Right lobe of liver (tissue), 6 donors: ENCODE measurements around the gene OPA3. TPM values are rescaled to one million over a fixed set of nuclear protein-coding genes. Genes with fewer than 3 reads are reported as not detected.

Experiments
- ATAC-seq, 4 donors: fragments of 200-7000 bp; cut with Tn5 transposase; one replicate each; pipeline ENCODE4 v1.9.1; 2020; ENCODE audit warnings: mild to moderate bottlenecking in 4 of 4, moderate library complexity in 4 of 4
- DNase-seq, 3 donors: peaks; one replicate each; pipeline ENCODE4 v3.0.0-alpha.2; 2020
- H3K27ac ChIP-seq, 3 donors: fragments of 200-600 bp; one replicate each; pipeline ENCODE4 v1.8.0; 2022
- H3K27me3 ChIP-seq, 2 donors: fragments of 200-600 bp; one replicate each; pipeline ENCODE4 v1.8.0; 2022
- H3K36me3 ChIP-seq, 4 donors: fragments of 200-600 bp; sonication (generic) in 1 of 4; one replicate each; pipeline versions ENCODE4 v1.5.1 to v1.8.0; 2017 to 2022; ENCODE audit warnings: control low read depth in 1 of 4
- H3K4me1 ChIP-seq, 4 donors: fragments of 200-600 bp; sonication (generic) in 1 of 4; one replicate each; pipeline versions ENCODE4 v1.5.1 to v1.8.0; 2017 to 2022; ENCODE audit warnings: control low read depth in 1 of 4
- H3K4me3 ChIP-seq, 3 donors: fragments of 200-600 bp; one replicate each; pipeline ENCODE4 v1.8.0; 2022
- H3K9me3 ChIP-seq, 4 donors: fragments of 200-600 bp; sonication (generic) in 1 of 4; one replicate each; pipeline versions ENCODE4 v1.5.1 to v1.8.0; 2017 to 2022; ENCODE audit warnings: control low read depth in 1 of 4
- CTCF ChIP-seq, 4 donors: fragments of 200-600 bp in 3 of 4; fragments of 450-650 bp in 1 of 4; IDR thresholded peaks; one replicate each; pipeline versions ENCODE4 v1.5.1 to v1.8.0; 2016 to 2022; ENCODE audit warnings: antibody characterized with exemption in 4 of 4, mild to moderate bottlenecking in 2 of 4
- POLR2A ChIP-seq: fragments of 450-650 bp; IDR thresholded peaks from one replicate; pipeline ENCODE4 v1.6.1; 2017; ENCODE audit warnings: antibody characterized with exemption, mild to moderate bottlenecking
- WGBS: methylation state at CpG from one replicate; pipeline ENCODE4 v1.1.6; 2018; ENCODE audit warnings: low coverage, low lambda C conversion rate; ENCODE audit not compliant: insufficient coverage; ENCODE audit errors: missing lambda C conversion rate; 5-methylcytosine and 5-hydroxymethylcytosine counted together
- intact Hi-C, 2 donors: fragments of 100-400 bp; cut with DNase I; formaldehyde crosslinking; loops; one replicate each; pipeline versions ENCODE4 v1.11.2 to v1.14.1; 2022
- total RNA-seq, 6 experiments: library from RNA; depleted of rRNA in 2 of 6; stranded (reverse); fragments of >200 nt in 2 of 6; fragmentation: NEBNext Ultra II Directional in 3 of 6; extraction: Animal tissue kit (Norgen Biotek cat#: 25700) in 3 of 6; gene quantifications; one replicate each; pipeline versions ENCODE4 v1.1.0 to v1.2.4, GENCODE V29; 2016 to 2023
- donor health status: DM: no; HTN: yes; CAD: no.
- donor health status: DM: no; HTN: no; CAD: no.
- donor health status: DM: no; HTN: no; CAD: no.
- donor health status: DM: no; HTN: yes; CAD: no.
- donor health status: DM: no; HTN: yes; CAD: no.

OPA3 gene
- total RNA-seq, 6 experiments from 2014 or later: 6.7 to 18.1 (median 8.1) TPM

GRCh38 chr19:45589768-45590167, 5.2 kb upstream of the OPA3 start:
- H3K27ac ChIP-seq: no peak overlapping the region
- ATAC-seq (no peak), DNase-seq (no peak)
- intact Hi-C loops: no loop called here
- 77% methylated on average over 4 of the region's 4 CpGs for WGBS
- H3K4me1 ChIP-seq: peaks cover 0 to 3% (median 0%) of the 10 kb centered on the region in 4 donors
- H3K9me3 ChIP-seq: no peaks in the 10 kb centered on the region
- H3K27me3 ChIP-seq: no peaks in the 10 kb centered on the region
- TF ChIP-seq POLR2A (no peak), CTCF (IDR thresholded peaks at IDR 0.05) (no peak)
- H3K4me3 ChIP-seq: no peak overlapping the region
- H3K36me3 ChIP-seq: no peaks in the 10 kb centered on the region

- Histone ChIP-seq H3K9me3 (no peaks in the 10 kb centered on the region), H3K4me3 (no peak overlapping the region), H3K4me1 (peaks cover 0 to 3% (median 0%) of the 10 kb centered on the region in 4 donors), H3K27ac (no peak overlapping the region), H3K36me3 (no peaks in the 10 kb centered on the region), H3K27me3 (no peaks in the 10 kb centered on the region)
- no peak for ATAC-seq
- intact Hi-C loops: no loop called here
- TF ChIP-seq CTCF (IDR thresholded peaks at IDR 0.05) (no peak), POLR2A (no peak)
- 59% methylated on average over 2 of the region's 4 CpGs for WGBS
- no peak for DNase-seq
Observed at GRCh38 chr19:45587873-45588272, 3.3 kb upstream of the OPA3 start.

- H3K27ac ChIP-seq: peak overlapping the region; percentile 96 to 99 (median 97)
- ATAC-seq: peak in 1 of 4 donors; percentile 2
- WGBS: 20% methylated on average over 5 of the region's 7 CpGs
- H3K4me3 ChIP-seq: peak overlapping the region; percentile 39 to 81 (median 79)
- H3K9me3 ChIP-seq: no peaks in the 10 kb centered on the region
- intact Hi-C loops: no loop called here
- H3K4me1 ChIP-seq: peaks cover 0 to 7% (median 0%) of the 10 kb centered on the region in 4 donors
- DNase-seq: no peak
- no peaks in the 10 kb centered on the region for H3K27me3 ChIP-seq
- H3K36me3 ChIP-seq: no peaks in the 10 kb centered on the region
- no peak for TF ChIP-seq CTCF (IDR thresholded peaks at IDR 0.05)
Observed at GRCh38 chr19:45585158-45585577, 566 bp upstream of the OPA3 start.

- ATAC-seq: no peak
- no peaks in the 10 kb centered on the region for H3K36me3 ChIP-seq
- no peak overlapping the region for H3K4me3 ChIP-seq
- H3K27ac ChIP-seq: no peak overlapping the region
- H3K27me3 ChIP-seq: no peaks in the 10 kb centered on the region
- TF ChIP-seq POLR2A: no peak
- TF ChIP-seq CTCF (IDR thresholded peaks at IDR 0.05): no peak
- no peak for DNase-seq
- intact Hi-C loops: no loop called here
- H3K4me1 ChIP-seq: peaks cover 0 to 31% (median 7%) of the 10 kb centered on the region in 4 donors
- no peaks in the 10 kb centered on the region for H3K9me3 ChIP-seq
- 75% methylated on average over 6 of the region's 7 CpGs for WGBS
Observed at GRCh38 chr19:45581576-45581975, 3.0 kb downstream of the OPA3 start.

- intact Hi-C loops: loop anchor here in 1 of 2 donors (10.0 kb wide), 1 partner anchor 54 kb away; no protein-coding TSS in a partner anchor
- Histone ChIP-seq H3K27me3 (no peaks in the 10 kb centered on the region), H3K9me3 (no peaks in the 10 kb centered on the region), H3K27ac (no peak overlapping the region), H3K36me3 (no peaks in the 10 kb centered on the region), H3K4me1 (peaks cover 0 to 39% (median 8%) of the 10 kb centered on the region in 4 donors), H3K4me3 (no peak overlapping the region)
- ATAC-seq: no peak
- no peak for DNase-seq
- TF ChIP-seq CTCF (IDR thresholded peaks at IDR 0.05): no peak
- no peak for TF ChIP-seq POLR2A
- WGBS: 30% methylated on average over 4 of the region's 5 CpGs
Observed at GRCh38 chr19:45578861-45579260, 5.7 kb downstream of the OPA3 start.
